ENCODE results near the gene TNNT3.

GRCh38 chr11:1978720-1979473, 59.4 kb downstream of the TNNT3 start:
- TF ChIP-seq CTCF (IDR thresholded peaks at IDR 0.05) (no peak), POLR2A (IDR thresholded peaks at IDR 0.05) (no peak)
